Thoracic aorta (tissue), 2 donors: ENCODE data around the gene CLCA1. TPM values are rescaled to one million over a fixed set of nuclear protein-coding genes. Genes with fewer than 3 reads are reported as not detected.

Experiments used
- ATAC-seq: fragments of 150-250 bp; one replicate; pipeline ENCODE4 v1.8.0; 2017; ENCODE audit warnings: low read depth; ENCODE audit not compliant: insufficient number of reproducible peaks, low FRiP score
- DNase-seq: peaks from one replicate; pipeline ENCODE4 v3.0.0-alpha.2; 2020; ENCODE audit warnings: low spot score
- H3K27ac ChIP-seq, 2 donors: fragments of 200-600 bp; sonication (generic); 1 replicate in 1 of 2; 2 replicates in 1 of 2; pipeline ENCODE4 v1.5.1; 2016; ENCODE audit warnings: mild to moderate bottlenecking in 2 of 2, moderate library complexity in 2 of 2
- H3K27me3 ChIP-seq: fragments of 200-600 bp; sonication (generic); replicated peaks from 2 replicates; pipeline ENCODE4 v1.6.0; 2016; ENCODE audit warnings: mild to moderate bottlenecking; ENCODE audit not compliant: insufficient read depth
- H3K36me3 ChIP-seq: fragments of 200-600 bp; sonication (generic); one replicate; pipeline ENCODE4 v1.5.1; 2016
- H3K4me1 ChIP-seq, 2 donors: fragments of 200-600 bp; sonication (generic); 1 replicate in 1 of 2; 2 replicates in 1 of 2; pipeline versions ENCODE4 v1.5.1 to v1.6.0; 2016; ENCODE audit warnings: low read depth in 2 of 2, mild to moderate bottlenecking in 1 of 2; ENCODE audit not compliant: control insufficient read depth in 1 of 2
- H3K4me3 ChIP-seq: fragments of 200-600 bp; sonication (generic); 2 replicates; pipeline ENCODE4 v1.5.1; 2016; ENCODE audit warnings: mild to moderate bottlenecking
- H3K9me3 ChIP-seq: fragments of 200-600 bp; sonication (generic); 2 replicates; pipeline ENCODE4 v1.5.1; 2016
- CTCF ChIP-seq: fragments of 200-600 bp; sonication (generic); IDR thresholded peaks from one replicate; pipeline ENCODE4 v1.5.1; 2019; ENCODE audit warnings: antibody characterized with exemption
- total RNA-seq, 2 donors: library from RNA; depleted of rRNA; stranded (reverse); fragments of >200 nt; gene quantifications; one replicate each; pipeline versions ENCODE4 v1.1.0 to v1.2.3, GENCODE V29; 2016

Gene CLCA1
- total RNA-seq, 2 donors from 2014 or later = not detected

- Histone ChIP-seq H3K9me3 (no peaks in the 10 kb centered on the region), H3K36me3 (no peaks in the 10 kb centered on the region), H3K4me1 (no peaks in the 10 kb centered on the region), H3K4me3 (no peak overlapping the region), H3K27ac (no peak overlapping the region), H3K27me3 (no peaks in the 10 kb centered on the region)
- no peak for TF ChIP-seq CTCF
- DNase-seq = no peak
- ATAC-seq = no peak
These were observed 55.1 kb downstream of the CLCA1 start for GRCh38 chr1:86523670-86524354.

DNA sequence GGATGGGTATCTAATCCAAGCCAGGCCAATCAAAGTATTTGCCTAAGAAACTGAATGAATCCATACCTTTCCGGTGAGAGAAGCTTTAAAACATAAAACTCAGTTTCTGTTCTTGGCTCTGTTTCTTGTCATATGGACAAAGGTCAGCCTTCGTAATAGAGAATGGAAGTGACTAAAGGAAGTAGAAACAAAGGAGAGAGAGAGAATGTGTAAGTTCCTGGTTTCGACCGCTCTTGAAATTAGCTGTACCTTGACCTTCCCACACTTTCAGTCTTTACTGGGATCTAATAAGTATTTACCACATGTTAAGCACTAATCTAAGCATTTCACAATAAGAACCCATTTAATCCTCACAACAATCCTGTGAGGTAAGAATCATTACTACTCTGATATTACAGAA lies 58.6 kb downstream of the CLCA1 start:
- TF ChIP-seq CTCF = no peak
- ATAC-seq = no peak
- Histone ChIP-seq H3K27ac (no peak overlapping the region), H3K27me3 (no peaks in the 10 kb centered on the region), H3K4me3 (no peak overlapping the region), H3K9me3 (no peaks in the 10 kb centered on the region), H3K36me3 (no peaks in the 10 kb centered on the region), H3K4me1 (no peaks in the 10 kb centered on the region)
- no peak for DNase-seq

GRCh38 chr1:86530211-86530845 lies 61.6 kb downstream of the CLCA1 start:
- Histone ChIP-seq H3K27me3 (no peaks in the 10 kb centered on the region), H3K36me3 (no peaks in the 10 kb centered on the region), H3K4me3 (no peak overlapping the region), H3K9me3 (no peaks in the 10 kb centered on the region), H3K4me1 (no peaks in the 10 kb centered on the region), H3K27ac (no peak overlapping the region)
- no peak for TF ChIP-seq CTCF
- ATAC-seq (no peak), DNase-seq (no peak)

GRCh38 chr1:86537928-86538695 lies 69.4 kb downstream of the CLCA1 start:
- H3K4me3 ChIP-seq = no peak overlapping the region
- no peaks in the 10 kb centered on the region for H3K4me1 ChIP-seq
- no peaks in the 10 kb centered on the region for H3K9me3 ChIP-seq
- no peaks in the 10 kb centered on the region for H3K27me3 ChIP-seq
- H3K27ac ChIP-seq = no peak overlapping the region
- DNase-seq (no peak), ATAC-seq (no peak)
- no peak for TF ChIP-seq CTCF
- no peaks in the 10 kb centered on the region for H3K36me3 ChIP-seq

DNA sequence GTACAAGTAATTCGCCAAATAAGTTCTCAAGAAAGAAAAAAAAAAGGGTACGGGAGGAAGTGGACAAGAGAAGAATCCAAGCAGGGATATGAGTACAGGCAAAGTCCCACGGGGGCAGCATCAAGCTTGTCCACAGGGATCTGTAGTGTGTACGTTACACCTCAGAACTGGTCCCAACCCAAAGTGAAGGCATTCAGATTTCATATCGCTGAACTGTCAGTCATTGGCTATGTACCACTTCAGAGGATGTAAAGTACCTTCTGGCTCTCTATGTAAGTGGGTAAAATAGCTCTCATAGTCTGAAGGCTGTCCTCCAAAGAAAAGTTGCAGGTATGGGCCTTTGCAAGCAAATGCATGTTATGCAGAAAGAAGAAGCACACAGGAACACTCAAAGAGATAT lies 70.0 kb downstream of the CLCA1 start:
- Histone ChIP-seq H3K27ac (no peak overlapping the region), H3K4me3 (no peak overlapping the region), H3K9me3 (no peaks in the 10 kb centered on the region), H3K4me1 (no peaks in the 10 kb centered on the region), H3K27me3 (no peaks in the 10 kb centered on the region), H3K36me3 (no peaks in the 10 kb centered on the region)
- ATAC-seq (no peak), DNase-seq (no peak)
- TF ChIP-seq CTCF = no peak
